Heart right ventricle (tissue), 16 donors: ENCODE results near the gene COX7C. TPM values are rescaled to one million over a fixed set of nuclear protein-coding genes. Genes with fewer than 3 reads are reported as not detected.

Experiments
- ATAC-seq, 8 donors: fragments of 200-7000 bp; cut with Tn5 transposase; one replicate each; pipeline ENCODE4 v1.9.1; 2020; ENCODE audit warnings: mild to moderate bottlenecking in 8 of 8, moderate library complexity in 8 of 8, moderate number of reproducible peaks in 1 of 8
- DNase-seq, 2 donors: peaks; one replicate each; pipeline ENCODE4 v3.0.0-alpha.2; 2020
- H3K27ac ChIP-seq, 10 donors: fragments of 200-600 bp; sonication (generic) in 2 of 10; one replicate each; pipeline versions ENCODE4 v1.5.0 to v1.8.0; 2020 to 2022; ENCODE audit warnings: mild to moderate bottlenecking in 3 of 10
- H3K27me3 ChIP-seq, 7 donors: fragments of 200-600 bp; one replicate each; pipeline ENCODE4 v1.8.0; 2021 to 2022; ENCODE audit warnings: mild to moderate bottlenecking in 2 of 7
- H3K36me3 ChIP-seq, 9 donors: fragments of 200-600 bp; sonication (generic) in 1 of 9; one replicate each; pipeline versions ENCODE4 v1.5.0 to v1.8.0; 2020 to 2022; ENCODE audit warnings: mild to moderate bottlenecking in 2 of 9
- H3K4me1 ChIP-seq, 9 donors: fragments of 200-600 bp; sonication (generic) in 1 of 9; one replicate each; pipeline versions ENCODE4 v1.5.0 to v1.8.0; 2020 to 2022; ENCODE audit warnings: mild to moderate bottlenecking in 4 of 9
- H3K4me3 ChIP-seq, 10 donors: fragments of 200-600 bp; sonication (generic) in 2 of 10; one replicate each; pipeline versions ENCODE4 v1.5.0 to v1.8.0; 2020 to 2022; ENCODE audit warnings: mild to moderate bottlenecking in 7 of 10, moderate library complexity in 2 of 10
- H3K9me3 ChIP-seq, 11 donors: fragments of 200-600 bp in 10 of 11; sonication (generic) in 2 of 11; one replicate each; pipeline versions ENCODE4 v1.5.0 to v1.8.0; 2013 to 2022; ENCODE audit warnings: mild to moderate bottlenecking in 2 of 11, control low read depth in 1 of 11, moderate library complexity in 1 of 11
- WGBS, 2 donors: extraction: QIAGEN DNeasy Blood & Tissue Kit; methylation state at CpG; one replicate each; pipeline ENCODE4 v1.1.7; 2013; ENCODE audit warnings: inconsistent platforms in 1 of 2; 5-methylcytosine and 5-hydroxymethylcytosine counted together
- intact Hi-C, 10 donors: fragments of 100-400 bp; cut with DNase I; formaldehyde crosslinking; loops; one replicate each; pipeline versions ENCODE4 v1.11.1 to v1.14.2; 2022
- polyA plus RNA-seq, 2 donors: library from polyadenylated mRNA; stranded (reverse); fragments of 200-250 nt; gene quantifications; one replicate each; pipeline ENCODE4 v1.2.3, GENCODE V29; 2013
- total RNA-seq, 10 donors: library from RNA; stranded (reverse); fragmentation: NEBNext Ultra II Directional in 3 of 10; extraction: Animal tissue kit (Norgen Biotek cat#: 25700) in 3 of 10; gene quantifications; one replicate each; pipeline versions ENCODE4 v1.2.1 to v1.2.4, GENCODE V29; 2021 to 2023
- TF ChIP-seq, protein P1 (sequence below), 9 donors: fragments of 200-600 bp; sonication (generic) in 2 of 9; IDR thresholded peaks; one replicate each; pipeline versions ENCODE4 v1.5.0 to v1.8.0; 2021 to 2022; ENCODE audit warnings: antibody characterized with exemption in 9 of 9, mild to moderate bottlenecking in 5 of 9, moderate library complexity in 1 of 9
- donor health status: Arrhythmogenic right ventricular cardiomyopathy.
- donor health status: ischemic (EF 13 %, LVEDD 7.1; RV severe dilation, severe dysfunction).
- donor health status: healthy with polysubstance abuse.
- donor health status: DM: no; HTN: yes; CAD: no.
- donor health status: DM: no; HTN: no; CAD: no.
- donor health status: ischemic (EF 25% LVEDD 6.9; RV normal size, moderate dysfunction).
- donor health status: ischemic (EF 25% LVEDD 5.7; RV mildly dilated, moderate dysfunction).
- donor health status: healthy.
- donor health status: DM: yes; HTN: yes; CAD: no.
- donor health status: Ischemic cardiomyopathy.
- donor health status: ischemic (EF 35%, LVEDD 5.7; RV mildly dilated, moderate dysfunction).
- donor health status: nonischemic (EF 11% LVEDD 7.7; RV severe dilation, severe dysfunction).
- donor health status: DM: yes; HTN: yes; CAD: no.
- donor health status: PGD.
- donor health status: ischemic (EF 29% LVEDD 5.4; RV normal size, mild dysfunction).
- donor health status: nonischemic (EF 23%, LVEDD 6.1; RV moderate dilation, normal function).

COX7C gene
- total and polyA plus RNA-seq, 12 donors = 1,444 to 2,559 (median 2,006) TPM

GRCh38 chr5:86572825-86573517 is 44.8 kb upstream of the COX7C start:
- intact Hi-C loops = no loop called here
- no peak overlapping the region for H3K4me3 ChIP-seq
- TF ChIP-seq, protein P1, sequence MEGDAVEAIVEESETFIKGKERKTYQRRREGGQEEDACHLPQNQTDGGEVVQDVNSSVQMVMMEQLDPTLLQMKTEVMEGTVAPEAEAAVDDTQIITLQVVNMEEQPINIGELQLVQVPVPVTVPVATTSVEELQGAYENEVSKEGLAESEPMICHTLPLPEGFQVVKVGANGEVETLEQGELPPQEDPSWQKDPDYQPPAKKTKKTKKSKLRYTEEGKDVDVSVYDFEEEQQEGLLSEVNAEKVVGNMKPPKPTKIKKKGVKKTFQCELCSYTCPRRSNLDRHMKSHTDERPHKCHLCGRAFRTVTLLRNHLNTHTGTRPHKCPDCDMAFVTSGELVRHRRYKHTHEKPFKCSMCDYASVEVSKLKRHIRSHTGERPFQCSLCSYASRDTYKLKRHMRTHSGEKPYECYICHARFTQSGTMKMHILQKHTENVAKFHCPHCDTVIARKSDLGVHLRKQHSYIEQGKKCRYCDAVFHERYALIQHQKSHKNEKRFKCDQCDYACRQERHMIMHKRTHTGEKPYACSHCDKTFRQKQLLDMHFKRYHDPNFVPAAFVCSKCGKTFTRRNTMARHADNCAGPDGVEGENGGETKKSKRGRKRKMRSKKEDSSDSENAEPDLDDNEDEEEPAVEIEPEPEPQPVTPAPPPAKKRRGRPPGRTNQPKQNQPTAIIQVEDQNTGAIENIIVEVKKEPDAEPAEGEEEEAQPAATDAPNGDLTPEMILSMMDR (IDR thresholded peaks at IDR 0.05) = no peak
- H3K27ac ChIP-seq = no peak overlapping the region
- H3K36me3 ChIP-seq = no peaks in the 10 kb centered on the region
- peaks cover 0 to 4% (median 0%) of the 10 kb centered on the region in 11 donors for H3K9me3 ChIP-seq
- DNase-seq (no peak), ATAC-seq (no peak)
- 71 to 73% methylated on average over 7 of the region's 7 CpGs for WGBS, 2 donors
- no peaks in the 10 kb centered on the region for H3K4me1 ChIP-seq
- H3K27me3 ChIP-seq = no peaks in the 10 kb centered on the region

GRCh38 chr5:86579502-86579901 is 38.2 kb upstream of the COX7C start:
- TF ChIP-seq, protein P1 (IDR thresholded peaks at IDR 0.05) = no peak
- no peak for ATAC-seq
- DNase-seq = no peak
- Histone ChIP-seq H3K9me3 (no peaks in the 10 kb centered on the region), H3K4me3 (no peak overlapping the region), H3K27me3 (peaks cover 0 to 7% (median 0%) of the 10 kb centered on the region in 7 donors), H3K4me1 (no peaks in the 10 kb centered on the region), H3K27ac (no peak overlapping the region), H3K36me3 (no peaks in the 10 kb centered on the region)
- intact Hi-C loops = no loop called here
- 84 to 85% methylated on average over 3 of the region's 3 CpGs for WGBS, 2 donors

DNA sequence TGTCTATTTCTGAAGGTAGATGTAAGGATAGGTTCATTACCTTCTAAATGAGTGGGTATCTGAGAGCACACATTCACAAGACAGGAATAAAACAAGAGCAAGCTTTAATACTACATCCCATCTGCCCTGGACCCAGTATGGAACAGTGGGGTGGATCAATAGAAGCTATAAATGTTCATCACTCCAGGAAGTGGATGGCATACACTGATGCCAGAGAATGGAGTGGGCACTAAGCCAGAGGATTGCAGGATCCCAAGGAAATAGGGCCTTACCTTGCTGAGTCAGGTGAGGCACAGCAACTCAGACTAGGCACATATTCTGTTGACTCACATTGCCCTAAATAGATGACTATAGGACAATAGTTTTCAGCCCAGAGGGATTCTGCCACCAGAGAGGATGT is 21.3 kb upstream of the COX7C start:
- H3K4me1 ChIP-seq = no peaks in the 10 kb centered on the region
- no peak overlapping the region for H3K27ac ChIP-seq
- H3K36me3 ChIP-seq = no peaks in the 10 kb centered on the region
- TF ChIP-seq, protein P1 (IDR thresholded peaks at IDR 0.05) = no peak
- ATAC-seq (no peak), DNase-seq (no peak)
- no peaks in the 10 kb centered on the region for H3K27me3 ChIP-seq
- H3K4me3 ChIP-seq = no peak overlapping the region
- no peaks in the 10 kb centered on the region for H3K9me3 ChIP-seq
- intact Hi-C loops = no loop called here

GRCh38 chr5:86605881-86606280 is 11.9 kb upstream of the COX7C start:
- peaks cover 0 to 8% (median 0%) of the 10 kb centered on the region in 11 donors for H3K9me3 ChIP-seq
- intact Hi-C loops = no loop called here
- no peaks in the 10 kb centered on the region for H3K36me3 ChIP-seq
- 85 to 92% methylated on average over 3 of the region's 3 CpGs for WGBS, 2 donors
- no peaks in the 10 kb centered on the region for H3K4me1 ChIP-seq
- H3K27me3 ChIP-seq = no peaks in the 10 kb centered on the region
- DNase-seq = no peak
- no peak overlapping the region for H3K4me3 ChIP-seq
- TF ChIP-seq, protein P1 (IDR thresholded peaks at IDR 0.05) = no peak
- no peak for ATAC-seq
- no peak overlapping the region for H3K27ac ChIP-seq
